Amniotic stem cell (primary cell): Measurements from ENCODE around the gene PCDHB3.
"Not testable (repeated sequence)": the region's sequence is repeated elsewhere in the genome, so short reads cannot be mapped to it uniquely, and the experiment has no call there.

ENCODE experiments used
- DNase-seq: peaks from one replicate; lab custom pipeline; 2025; lab: John Stamatoyannopoulos, UW

The PCDHB3 gene

GRCh38 chr5:141100243-141100805, at the start of gene PCDHB3:
Gene PCDHB3, plus strand, starts transcription at chr5:141100473. Its CDS starts 177 bp downstream, at chr5:141100650.
- DNase-seq, result no peak

- DNase-seq, result no peak
These were observed 49.4 kb upstream of the PCDHB3 start, which contains the start of gene PCDHB1 for GRCh38 chr5:141050622-141051520. Gene PCDHB1, plus strand, starts transcription at chr5:141051374. Its CDS starts 97 bp downstream, at chr5:141051471.

GRCh38 chr5:141051521-141051866, 48.8 kb upstream of the PCDHB3 start:
- no peak for DNase-seq

- no peak for DNase-seq
These were observed 22.4 kb upstream of the PCDHB3 start for GRCh38 chr5:141077826-141078225.

DNA sequence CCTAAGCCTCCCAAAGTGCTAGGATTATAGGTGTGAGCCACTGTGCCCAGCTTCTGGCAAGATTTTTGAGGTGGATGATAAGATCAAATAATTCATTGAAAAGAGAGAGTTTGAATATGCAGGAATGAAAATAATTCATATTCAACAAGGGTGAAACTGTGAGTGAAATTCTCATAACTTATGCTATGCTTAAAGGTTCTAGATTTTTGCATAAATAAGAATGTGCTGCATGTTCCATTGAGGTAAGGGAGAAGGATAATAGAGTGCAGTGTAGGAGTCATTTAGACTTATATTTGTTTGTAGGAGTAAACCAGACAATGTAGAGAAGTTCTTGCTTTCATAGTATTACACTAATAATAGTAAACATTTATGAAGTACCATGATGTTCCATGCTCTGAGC, 18.0 kb upstream of the PCDHB3 start:
- no peak for DNase-seq

GRCh38 chr5:141084487-141084989, 15.7 kb upstream of the PCDHB3 start:
- no peak for DNase-seq

DNA sequence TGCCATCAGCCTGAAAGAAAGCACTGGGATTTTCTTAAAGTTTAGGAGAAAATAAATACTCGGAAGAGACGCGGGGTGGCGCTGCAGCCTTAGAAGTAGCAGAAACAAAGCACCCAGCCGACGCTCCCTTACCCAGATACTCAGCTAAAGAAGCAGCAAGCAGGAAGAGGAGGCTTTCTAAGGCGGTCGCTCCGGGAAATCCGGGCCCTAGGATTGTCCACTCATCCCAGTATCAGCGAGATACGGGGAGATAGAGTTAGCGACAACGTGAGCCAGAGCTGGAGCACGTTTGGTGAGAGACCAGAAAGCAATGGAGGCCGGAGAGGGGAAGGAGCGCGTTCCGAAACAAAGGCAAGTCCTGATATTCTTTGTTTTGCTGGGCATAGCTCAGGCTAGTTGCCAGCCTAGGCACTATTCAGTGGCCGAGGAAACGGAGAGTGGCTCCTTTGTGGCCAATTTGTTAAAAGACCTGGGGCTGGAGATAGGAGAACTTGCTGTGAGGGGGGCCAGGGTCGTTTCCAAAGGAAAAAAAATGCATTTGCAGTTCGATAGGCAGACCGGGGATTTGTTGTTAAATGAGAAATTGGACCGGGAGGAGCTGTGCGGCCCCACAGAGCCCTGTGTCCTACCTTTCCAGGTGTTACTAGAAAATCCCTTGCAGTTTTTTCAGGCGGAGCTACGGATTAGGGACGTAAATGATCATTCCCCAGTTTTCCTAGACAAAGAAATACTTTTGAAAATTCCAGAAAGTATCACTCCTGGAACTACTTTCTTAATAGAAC, 5.6 kb upstream of the PCDHB3 start, which contains the start of gene PCDHB2:
PCDHB2 (plus strand) TSS at position 135 of the 782 bp plus-strand sequence; CDS start at position 311, 176 bp downstream.
- no peak for DNase-seq

- DNase-seq, result no peak
These were observed 5.0 kb upstream of the PCDHB3 start for GRCh38 chr5:141095263-141095641.

- DNase-seq, result not testable (repeated sequence)
These were observed 4.1 kb upstream of the PCDHB3 start for GRCh38 chr5:141096181-141096580.

DNA sequence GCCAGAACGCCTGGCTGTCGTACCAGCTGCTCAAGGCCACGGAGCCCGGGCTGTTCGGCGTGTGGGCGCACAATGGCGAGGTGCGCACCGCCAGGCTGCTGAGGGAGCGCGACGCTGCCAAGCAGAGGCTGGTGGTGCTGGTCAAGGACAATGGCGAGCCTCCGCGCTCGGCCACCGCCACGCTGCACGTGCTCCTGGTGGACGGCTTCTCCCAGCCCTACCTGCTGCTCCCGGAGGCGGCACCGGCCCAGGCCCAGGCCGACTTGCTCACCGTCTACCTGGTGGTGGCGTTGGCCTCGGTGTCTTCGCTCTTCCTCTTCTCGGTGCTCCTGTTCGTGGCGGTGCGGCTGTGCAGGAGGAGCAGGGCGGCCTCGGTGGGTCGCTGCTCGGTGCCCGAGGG, 3.7 kb upstream of the PCDHB3 start:
- not testable (repeated sequence) for DNase-seq

GRCh38 chr5:141101059-141101458, 786 bp downstream of the PCDHB3 start:
- no peak for DNase-seq

GRCh38 chr5:141102070-141102469, 1.8 kb downstream of the PCDHB3 start:
- not testable (repeated sequence) for DNase-seq

- DNase-seq, result not testable (repeated sequence)
These were observed 2.2 kb downstream of the PCDHB3 start for GRCh38 chr5:141102471-141102870.

GRCh38 chr5:141105350-141105749, 5.1 kb downstream of the PCDHB3 start:
- DNase-seq, result no peak

GRCh38 chr5:141119250-141119649, 19.0 kb downstream of the PCDHB3 start:
- DNase-seq, result no peak

DNA sequence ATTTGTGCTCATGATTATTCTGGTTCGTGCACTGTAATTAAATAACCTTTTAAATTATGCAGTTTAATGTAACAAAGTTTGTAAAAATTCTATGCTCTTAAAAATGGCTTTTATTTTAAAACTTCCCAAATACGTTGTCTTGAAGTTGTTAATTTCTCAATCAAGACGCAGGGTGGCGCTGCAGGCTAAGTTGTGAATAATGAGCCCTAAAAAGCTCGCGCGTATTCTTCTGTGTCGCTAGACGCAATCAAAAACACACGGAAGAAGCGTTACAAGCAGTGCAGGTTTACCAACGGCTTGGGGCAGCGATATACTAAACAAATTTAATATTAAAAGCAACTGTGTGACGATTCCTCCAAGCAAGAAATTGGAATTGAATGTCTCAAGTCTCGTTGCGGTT, 21.3 kb downstream of the PCDHB3 start, which contains the start of gene PCDHB4:
PCDHB4 (plus strand) TSS at position 256 of the 400 bp plus-strand sequence. CDS start 181 bp downstream, outside the sequence.
- no peak for DNase-seq

DNA sequence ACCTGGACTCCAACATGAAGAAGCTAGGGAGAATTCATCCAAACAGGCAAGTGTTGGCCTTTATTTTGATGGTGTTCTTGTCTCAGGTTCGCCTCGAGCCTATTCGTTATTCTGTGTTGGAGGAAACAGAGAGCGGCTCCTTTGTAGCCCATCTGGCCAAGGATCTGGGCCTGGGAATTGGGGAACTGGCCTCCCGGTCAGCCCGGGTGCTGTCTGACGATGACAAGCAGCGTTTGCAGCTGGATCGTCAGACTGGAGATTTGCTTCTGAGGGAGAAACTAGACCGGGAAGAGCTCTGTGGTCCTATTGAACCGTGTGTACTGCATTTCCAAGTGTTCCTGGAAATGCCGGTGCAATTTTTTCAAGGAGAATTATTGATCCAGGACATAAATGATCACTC, 21.7 kb downstream of the PCDHB3 start:
- no peak for DNase-seq

DNA sequence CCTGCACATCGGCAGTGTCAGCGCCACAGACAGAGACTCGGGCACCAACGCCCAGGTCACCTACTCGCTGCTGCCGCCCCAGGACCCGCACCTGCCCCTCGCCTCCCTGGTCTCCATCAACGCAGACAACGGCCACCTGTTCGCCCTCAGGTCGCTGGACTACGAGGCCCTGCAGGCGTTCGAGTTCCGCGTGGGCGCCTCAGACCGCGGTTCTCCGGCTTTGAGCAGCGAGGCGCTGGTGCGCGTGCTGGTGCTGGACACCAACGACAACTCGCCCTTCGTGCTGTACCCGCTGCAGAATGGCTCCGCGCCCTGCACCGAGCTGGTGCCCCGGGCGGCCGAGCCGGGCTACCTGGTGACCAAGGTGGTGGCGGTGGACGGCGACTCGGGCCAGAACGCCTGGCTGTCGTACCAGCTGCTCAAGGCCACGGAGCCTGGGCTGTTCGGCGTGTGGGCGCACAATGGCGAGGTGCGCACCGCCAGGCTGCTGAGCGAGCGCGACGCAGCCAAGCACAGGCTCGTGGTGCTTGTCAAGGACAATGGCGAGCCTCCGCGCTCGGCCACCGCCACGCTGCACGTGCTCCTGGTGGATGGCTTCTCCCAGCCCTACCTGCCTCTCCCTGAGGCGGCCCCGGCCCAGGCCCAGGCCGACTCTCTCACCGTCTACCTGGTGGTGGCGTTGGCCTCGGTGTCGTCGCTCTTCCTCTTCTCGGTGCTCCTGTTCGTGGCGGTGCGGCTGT, 23.3 kb downstream of the PCDHB3 start:
- DNase-seq, result not testable (repeated sequence)

- no peak for DNase-seq
These were observed 27.0 kb downstream of the PCDHB3 start for GRCh38 chr5:141127305-141127704.

- no peak for DNase-seq
These were observed 34.9 kb downstream of the PCDHB3 start, which contains the start of gene PCDHB5 for GRCh38 chr5:141135030-141135717. Gene PCDHB5, plus strand, starts transcription at chr5:141135206. Its CDS starts 229 bp downstream, at chr5:141135435.
